GM21825 (cell line): Measurements from ENCODE around the gene HMGN1.
A peak's percentile ranks its signal among the peaks of the same experiment; 100 is the strongest.
"Not testable (repeated sequence)": the region's sequence is repeated elsewhere in the genome, so short reads cannot be mapped to it uniquely, and the experiment has no call there.

ENCODE experiments used
- ATAC-seq: cut with Tn5 transposase; IDR thresholded peaks from one replicate; pipeline ENCODE4 v1.9.1; 2021; ENCODE audit warnings: mild to moderate bottlenecking, moderate library complexity; ENCODE audit not compliant: unreplicated experiment

HMGN1 gene

DNA sequence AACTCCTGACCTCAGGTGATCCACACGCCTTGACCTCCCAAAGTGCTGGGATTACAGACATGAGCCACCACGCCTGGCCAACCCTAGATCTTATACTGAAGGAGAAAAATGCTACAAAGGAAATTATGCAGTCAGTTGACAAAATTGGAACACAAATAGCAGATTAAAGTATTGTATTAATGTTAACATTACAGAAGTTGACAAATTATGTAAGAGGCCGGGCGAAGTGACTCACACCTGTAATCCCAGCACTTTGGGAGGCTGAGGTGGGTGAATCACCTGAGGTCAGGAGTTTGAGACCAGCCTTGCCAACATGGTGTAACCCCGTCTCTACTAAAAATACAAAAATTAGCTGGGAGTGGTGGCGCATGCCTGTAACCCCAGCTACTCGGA, 21.0 kb upstream of the HMGN1 start:
- ATAC-seq: not testable (repeated sequence)

DNA sequence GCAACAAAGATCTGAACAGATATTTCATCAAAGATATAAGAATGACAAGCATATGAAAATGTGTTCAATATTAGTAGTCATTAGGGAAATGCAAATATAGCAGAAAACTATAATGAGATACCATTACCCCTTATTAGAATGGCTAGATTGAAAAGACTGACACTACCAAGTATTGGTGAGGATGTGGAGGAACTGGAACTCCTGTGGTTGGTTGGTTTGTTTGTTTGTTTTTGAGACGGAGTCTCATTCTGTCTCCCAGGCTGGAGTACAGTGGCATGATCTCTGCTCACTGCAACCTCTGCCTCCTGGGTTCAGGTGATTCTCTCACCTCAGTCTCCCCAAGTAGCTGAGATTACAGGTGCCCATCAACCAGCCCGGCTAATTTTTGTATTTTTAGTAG, 18.9 kb upstream of the HMGN1 start:
- ATAC-seq: no peak

DNA sequence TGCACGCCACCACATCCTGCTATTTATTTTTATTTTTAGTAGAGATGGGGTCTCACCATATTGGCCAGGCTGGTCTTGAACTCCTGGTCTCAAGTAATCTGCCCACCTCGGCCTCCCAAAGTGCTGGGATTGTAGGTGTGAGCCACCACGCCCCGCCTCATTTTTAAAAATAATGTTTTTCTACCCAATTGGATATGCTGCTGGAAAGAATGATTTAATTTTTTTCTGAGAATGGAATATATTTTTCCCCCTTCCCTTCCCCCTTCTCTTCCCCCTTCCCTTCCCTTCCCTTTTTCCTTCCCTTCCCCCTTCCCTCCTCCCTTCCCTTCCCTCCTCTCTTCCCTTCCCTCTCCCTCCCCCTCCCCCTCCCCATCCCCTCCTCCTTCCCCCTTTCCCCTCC, 17.7 kb upstream of the HMGN1 start:
- no peak for ATAC-seq

DNA sequence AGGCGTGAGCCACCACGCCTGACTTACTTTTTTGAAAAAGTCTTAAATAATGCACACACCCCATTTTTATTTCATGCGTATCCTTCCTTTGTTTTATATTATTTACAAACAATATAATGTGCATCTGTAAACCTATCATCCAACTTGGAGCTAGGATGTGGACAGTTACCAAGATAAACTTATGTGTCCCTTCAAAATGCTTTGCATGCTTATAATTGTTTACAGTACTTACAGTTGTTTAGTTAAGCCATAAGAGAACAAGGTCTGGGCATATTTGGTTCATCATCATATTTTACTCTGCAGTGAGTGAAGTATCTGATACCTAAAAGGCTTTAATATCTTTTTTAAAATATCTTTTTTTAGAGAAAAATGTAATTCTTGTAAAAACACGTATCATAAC, 16.1 kb upstream of the HMGN1 start:
- no peak for ATAC-seq

DNA sequence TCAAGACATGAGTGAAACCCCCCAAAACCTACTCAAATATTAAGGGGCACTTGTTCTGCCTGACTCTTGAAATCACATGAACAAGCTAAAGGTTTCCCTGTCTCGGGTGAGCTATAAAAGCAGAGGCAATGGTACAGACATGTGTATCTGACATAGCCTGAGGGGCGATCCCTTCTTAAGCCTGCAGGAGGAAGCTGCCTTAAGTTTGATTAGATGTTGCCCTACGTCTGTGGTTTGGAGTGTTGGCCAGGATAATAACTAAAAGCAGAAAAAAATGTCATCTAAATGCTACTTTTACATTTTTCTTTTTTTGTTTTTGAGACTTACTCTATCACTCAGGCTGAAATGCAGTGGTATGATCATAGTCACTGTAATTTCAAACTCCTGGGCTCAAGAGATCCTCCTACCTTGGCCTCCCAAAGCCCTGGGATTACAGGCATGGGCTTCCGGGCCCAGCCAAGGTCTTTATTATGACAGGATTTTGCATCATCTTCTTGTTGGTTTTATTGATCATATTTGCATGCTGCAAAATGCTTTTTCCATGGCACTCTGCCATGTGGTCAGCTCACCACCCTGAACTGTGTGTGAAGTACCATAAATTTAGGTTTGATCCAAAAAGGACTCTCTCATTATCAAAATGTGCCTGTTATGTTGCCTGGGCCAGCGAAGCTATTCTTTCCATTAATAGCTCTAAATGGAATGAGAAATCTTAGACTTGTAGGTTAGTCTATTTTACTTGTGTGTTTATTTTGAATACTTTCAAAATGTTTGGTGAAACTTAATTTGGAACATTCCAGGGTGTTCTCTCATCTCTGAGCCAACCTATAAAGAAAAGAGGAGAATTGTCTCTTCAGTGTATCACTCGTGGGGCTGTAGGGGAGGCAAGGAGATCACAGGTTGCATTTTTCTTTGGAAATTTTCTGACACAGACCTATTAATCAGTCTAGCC, 15.0 kb upstream of the HMGN1 start:
- no peak for ATAC-seq

DNA sequence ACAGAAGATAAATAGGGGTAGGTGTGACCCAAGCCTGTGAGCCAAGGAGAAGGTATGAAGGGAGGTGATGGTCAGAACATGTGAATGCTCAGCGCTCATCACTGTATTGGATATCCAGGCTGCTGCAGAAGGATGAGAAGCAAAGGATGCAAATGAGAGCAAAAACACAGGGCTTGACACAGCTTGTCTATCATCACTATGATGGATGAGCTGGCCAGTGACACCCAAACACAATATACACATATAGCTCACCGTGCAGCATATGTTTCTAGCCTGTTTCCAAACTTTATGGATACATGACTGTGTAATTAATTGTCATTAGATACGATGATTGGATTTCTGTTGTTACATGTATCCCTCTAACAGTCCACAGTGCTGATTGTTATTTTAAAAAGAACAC, 13.8 kb upstream of the HMGN1 start:
- ATAC-seq: no peak

DNA sequence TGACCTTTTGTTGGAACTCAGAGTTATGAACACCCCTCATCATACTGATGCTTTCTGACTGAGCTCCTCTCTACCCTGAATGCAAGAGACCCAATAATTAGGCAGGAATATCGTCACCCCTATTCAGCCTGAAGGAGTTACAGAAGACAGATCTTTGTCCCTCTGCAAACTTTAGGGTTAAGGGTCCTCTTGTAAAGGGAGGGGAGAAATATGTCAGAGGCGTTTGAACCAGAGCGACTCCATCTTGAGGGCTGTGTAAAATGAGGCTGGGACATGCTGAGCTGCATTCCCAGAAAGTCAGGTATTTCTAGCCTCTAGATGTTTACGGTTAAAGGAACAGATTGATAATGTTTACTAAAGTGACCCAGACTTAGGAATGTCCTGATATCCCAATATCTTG, 10.5 kb upstream of the HMGN1 start:
- no peak for ATAC-seq

DNA sequence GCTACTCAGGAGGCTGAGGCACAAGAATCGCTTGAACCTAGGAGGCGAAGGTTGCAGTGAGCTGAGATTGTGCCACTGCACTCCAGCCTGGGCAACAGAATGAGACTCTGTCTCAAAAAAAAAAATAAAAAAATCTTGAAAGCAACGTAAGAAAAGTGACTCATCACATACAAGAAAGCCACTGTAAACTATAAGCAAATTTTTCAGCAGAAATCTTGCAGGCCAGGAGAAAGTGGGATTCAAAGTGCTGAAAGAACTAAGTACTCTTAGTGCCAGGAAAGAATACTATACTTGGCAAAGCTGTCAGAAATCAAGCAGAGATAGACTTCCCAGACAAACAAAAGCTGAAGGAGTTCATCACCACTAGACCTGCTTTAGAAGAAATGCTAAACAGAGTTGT, 4.4 kb upstream of the HMGN1 start:
- ATAC-seq: no peak

DNA sequence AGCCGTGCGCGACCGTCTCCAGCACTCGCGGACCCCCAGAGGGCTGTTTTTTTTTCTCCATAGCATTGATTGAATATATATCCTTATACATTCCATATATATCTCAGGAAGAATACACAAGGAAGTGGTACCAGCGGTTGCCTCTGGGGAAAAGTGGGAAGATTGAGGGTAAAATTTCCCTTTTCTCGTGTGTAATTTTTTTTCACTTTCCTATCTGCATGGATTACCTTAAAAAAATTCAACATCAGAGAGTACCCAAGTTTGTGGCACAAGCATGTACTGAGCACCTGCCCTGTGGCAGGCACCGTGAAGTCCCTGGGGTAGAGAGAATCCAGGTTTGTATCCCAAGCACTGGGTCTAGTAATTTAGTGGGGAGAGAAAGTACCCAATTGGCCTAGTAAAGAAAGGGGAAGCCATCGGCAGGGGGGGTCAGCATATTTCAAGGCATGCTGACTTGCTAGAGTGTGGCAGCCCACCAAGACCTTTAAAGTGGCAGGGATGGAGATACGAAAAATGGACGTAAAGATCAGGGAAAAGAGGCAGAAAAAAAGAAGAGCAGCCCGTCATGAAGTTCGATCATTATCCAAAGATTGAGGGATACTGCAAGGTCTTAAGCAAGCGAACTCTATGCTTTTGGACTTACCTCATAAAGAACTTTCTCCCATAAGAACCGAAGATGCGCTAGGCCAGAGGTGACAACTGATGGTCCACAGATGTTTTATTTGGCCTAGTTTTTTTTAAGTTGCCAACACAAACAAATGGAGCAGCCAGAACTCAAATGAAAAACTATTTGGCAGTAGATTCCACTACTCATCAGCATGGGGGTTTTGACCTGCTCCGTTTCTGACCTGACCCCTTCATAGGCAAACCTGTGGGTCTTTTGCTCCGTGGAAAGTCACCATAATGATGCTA, 1.5 kb upstream of the HMGN1 start:
- no peak for ATAC-seq

DNA sequence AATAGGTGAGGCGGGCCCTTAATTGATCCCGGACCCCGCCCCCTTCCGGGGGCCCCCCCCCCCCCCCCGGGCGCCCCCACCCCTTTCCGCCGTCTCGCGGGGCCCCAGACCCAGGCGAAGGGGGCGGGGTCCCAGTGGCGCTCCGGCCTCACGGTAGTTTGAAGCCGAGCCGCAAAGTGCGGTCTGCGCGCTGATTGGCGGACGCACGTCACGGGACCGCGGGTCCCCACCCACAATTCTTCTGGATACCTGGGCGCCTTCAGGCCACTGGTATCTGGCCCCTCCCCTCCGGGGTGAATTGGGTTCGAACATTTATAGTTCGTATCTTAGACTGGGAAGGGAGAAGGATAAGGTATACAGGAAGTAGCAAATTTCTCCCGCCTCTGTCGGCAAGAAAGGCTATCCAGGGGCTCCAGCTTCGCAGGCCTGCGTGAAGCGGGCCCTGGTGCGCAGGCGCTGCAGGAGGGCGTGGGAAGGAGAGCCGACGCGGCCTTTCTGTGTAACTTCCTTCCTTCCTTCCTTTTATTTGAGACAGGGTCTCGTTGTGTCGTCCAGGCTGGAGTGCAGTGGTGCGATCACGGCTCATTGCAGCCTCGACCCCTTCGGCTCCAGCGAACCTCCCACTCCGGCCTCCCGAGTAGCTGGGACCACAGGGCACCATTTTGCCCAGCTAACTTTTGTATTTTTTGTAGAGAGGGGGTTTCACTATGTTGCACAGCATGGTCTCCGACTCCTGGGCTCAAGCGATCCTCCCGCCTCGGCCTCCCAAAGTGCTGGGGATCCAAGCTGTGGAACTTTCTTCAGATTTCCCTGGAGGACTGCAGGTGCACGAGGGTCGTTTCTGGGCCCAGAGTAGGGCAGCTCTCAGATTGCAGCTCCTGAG, 564 bp upstream of the HMGN1 start:
- ATAC-seq: peak; percentile 86

DNA sequence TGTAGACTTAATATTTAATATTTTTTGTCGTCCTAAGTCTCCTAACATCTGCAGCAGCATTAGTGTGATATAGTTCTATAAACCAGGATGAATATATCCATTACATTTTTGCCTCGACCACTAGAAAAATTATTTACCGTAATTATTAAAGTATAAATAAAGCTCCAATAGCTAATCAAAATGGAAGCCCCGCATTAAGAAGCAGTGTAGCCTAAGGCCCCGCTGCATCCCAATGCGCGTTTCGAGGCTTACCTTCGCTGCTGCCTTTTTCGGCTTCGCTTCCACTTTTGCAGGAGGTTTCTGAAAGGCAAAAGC, 891 bp downstream of the HMGN1 start:
- no peak for ATAC-seq

DNA sequence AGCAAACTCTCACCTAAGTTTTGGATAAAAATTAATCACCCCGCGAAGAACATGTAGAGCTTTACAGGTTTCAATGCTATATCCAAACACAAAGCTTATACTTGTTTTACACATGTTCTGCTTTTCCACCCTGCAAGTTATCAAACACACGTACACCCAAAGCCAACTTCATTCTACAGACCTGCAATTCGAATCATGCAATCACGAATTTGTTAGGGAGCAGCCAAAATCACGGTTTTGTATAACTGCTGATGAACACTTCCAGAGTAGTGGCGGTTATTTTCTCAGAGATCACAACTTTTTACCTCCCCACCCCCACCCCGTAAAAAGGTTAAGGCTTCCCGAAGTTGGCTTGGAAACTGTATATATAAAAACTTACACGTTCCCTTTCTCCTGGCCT, 1.4 kb downstream of the HMGN1 start:
- no peak for ATAC-seq

DNA sequence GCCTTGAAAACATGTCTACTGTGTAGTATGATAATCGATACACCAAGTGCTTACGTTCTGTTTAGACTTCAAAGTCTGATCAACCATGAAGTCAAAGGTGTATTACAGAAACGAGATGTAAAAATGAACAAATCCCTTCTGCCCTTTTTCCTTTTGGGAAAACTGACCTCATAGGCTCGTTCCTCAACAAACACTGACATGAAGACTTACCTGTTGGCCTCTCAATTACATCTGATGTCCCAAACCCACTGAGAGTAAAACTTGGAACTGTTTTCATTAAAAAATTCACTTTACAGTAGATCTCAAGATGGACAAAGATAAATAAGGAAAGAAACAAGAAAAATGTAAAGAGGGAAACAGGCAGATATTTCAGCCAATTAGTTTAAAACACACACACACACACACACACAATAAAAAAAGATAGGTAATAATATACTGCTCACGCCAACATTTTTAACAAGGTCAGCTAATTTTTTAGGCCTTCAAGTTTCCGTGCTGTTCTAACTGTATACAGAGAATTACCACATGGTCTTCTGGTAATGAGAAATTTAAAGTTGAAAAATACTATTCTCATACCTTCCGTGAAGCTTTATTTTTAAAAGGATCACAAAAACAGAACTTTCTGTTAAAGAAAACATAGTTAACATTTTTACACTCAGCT, 2.1 kb downstream of the HMGN1 start:
- no peak for ATAC-seq

DNA sequence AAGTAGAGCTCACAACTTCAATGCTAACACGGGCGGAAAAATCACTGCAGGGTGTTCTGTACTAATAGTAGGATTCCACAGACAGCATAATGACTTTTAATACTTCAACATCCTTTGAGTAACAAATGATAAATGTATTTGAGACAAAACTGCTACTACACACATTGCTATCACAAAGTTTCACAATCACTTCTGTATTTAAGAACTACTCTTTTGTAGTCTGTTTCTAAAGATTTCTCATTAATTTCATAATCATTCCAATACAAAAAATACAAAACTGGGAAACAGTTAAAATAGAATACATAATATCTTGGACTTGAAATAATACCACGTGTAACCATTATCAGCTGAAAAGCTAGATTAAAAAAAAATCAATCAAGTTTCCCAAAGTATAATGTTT, 2.7 kb downstream of the HMGN1 start:
- no peak for ATAC-seq

DNA sequence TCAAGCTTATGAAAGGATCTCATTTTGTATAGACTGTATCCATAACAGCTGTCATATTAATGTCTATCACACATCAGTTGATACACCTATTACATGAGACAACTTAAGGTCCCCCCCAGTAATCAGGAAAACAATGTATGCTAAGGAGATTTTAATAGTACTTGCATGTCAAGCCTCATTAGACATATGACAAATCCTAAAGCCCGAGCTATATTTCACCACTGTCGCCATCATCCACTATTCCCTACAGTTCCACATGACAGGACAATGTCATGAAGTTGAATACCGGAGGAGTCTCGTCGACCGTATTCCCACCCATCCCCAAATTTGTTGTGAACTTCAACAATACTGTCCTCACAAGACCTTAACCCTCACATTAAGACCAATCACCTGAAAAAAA, 3.4 kb downstream of the HMGN1 start:
- ATAC-seq: no peak

DNA sequence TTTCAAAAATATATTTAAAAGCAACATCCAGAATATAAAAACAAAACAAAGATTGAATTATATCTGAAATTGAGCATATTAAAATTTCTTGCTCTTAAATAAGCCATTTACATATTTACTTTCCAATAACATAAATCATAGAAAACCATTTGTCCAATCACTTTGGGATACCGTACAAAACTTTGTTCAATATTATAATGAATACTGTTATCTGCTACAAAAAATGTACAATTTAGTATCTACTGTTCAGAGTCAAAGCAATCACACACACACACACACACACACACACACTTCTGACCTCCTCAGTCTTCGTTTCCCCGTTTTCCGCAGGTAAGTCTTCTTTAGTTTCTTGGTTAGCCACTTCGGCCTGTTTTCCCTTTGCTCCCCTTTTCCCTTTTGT, 4.0 kb downstream of the HMGN1 start:
- no peak for ATAC-seq

DNA sequence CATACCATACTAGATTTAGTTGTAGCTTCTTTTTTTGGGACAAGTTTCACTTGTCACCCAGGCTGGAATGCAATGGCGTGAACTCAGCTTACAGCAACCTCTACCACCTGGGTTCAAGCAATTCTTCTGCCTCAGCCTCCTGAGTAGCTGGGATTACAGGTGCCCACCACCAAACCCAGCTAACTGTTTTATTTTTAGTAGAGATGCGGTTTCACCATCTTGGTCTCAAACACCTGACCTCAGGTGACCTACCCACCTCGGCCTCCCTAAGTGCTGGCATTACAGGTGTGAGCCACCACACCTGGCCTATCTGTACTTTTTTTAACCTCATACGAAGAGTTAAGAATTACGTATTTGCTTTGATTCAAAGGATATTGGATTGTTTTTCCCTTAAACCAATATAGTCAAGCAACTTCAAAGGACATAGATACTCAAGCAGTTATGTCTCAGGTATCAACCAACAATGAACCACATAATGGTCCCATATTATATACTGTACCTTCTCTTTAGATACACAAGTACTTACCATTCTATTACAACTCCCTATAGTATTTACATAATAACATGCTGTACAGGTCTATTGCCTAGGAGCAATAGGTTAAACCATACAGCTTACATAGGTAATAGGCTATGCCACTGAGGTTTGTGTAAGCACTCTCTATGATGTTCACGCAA, 7.5 kb downstream of the HMGN1 start:
- ATAC-seq: no peak

DNA sequence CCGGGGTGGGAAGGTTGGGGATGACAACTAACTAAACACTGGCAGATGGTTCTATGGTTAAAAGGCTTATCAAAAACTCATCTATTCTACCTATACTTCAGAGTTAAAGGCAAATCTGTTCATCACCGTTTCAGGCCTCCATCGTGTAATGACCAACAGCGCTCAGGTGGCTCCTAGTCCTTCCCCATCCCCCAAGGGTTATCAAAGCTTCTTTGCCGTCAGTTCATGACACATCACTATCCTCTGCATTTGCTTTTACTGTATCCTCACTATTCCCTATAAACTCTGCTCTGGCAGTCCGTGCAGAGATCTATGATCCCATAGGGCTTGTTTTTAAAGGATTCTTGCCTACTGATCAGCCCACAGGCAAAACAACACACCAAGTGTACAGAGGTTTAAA, 8.2 kb downstream of the HMGN1 start:
- no peak for ATAC-seq

DNA sequence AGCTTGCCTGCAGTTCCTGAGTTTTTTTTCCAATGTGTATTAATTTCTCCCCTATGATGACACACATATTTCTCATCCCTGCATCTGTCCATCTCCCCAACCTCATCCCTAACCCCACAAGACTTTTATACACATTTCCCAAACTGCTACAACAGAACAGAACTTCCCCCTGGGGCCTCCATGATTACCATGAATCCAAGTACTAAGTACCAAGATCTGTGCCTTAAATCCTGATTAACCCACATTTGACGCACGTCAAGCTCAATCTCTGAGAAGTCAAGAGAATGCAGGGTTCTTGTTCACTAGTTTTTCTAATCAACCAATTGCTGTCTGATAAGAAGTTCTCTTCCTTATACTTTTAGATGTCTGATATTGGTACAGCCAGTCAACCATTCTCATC, 9.7 kb downstream of the HMGN1 start:
- ATAC-seq: no peak

DNA sequence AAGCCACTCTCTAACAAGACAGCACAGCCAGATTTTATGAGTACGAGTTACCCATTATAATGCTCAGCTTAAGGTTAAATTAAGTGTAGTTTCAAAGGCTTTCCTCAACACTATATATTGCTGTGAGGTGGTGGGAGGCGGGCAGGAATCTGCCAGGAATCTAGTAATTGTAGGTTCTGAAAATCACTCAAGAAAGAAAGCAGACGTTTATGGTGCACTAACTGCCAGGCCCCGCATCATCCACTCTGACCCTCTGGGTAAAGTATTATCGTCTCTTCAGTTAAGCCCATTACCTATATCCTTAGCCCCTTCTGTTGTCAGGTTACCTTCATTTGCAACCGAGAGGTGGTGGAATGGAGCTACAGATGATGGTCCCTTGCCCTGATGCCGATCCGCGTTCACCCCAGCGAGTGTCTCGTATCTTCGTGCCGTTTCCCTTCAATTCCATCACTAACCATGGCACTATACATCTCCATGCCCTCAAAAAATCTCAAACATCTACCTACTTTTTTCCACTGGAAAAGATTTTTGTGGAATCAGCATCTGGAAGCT, 12.4 kb downstream of the HMGN1 start:
- no peak for ATAC-seq
